ENCODE data around the gene OR2V2. TPM values are rescaled to one million over a fixed set of nuclear protein-coding genes. Genes with fewer than 3 reads are reported as not detected.

The OR2V2 gene
- total RNA-seq, 1 donor from 2014 or later: not detected

DNA sequence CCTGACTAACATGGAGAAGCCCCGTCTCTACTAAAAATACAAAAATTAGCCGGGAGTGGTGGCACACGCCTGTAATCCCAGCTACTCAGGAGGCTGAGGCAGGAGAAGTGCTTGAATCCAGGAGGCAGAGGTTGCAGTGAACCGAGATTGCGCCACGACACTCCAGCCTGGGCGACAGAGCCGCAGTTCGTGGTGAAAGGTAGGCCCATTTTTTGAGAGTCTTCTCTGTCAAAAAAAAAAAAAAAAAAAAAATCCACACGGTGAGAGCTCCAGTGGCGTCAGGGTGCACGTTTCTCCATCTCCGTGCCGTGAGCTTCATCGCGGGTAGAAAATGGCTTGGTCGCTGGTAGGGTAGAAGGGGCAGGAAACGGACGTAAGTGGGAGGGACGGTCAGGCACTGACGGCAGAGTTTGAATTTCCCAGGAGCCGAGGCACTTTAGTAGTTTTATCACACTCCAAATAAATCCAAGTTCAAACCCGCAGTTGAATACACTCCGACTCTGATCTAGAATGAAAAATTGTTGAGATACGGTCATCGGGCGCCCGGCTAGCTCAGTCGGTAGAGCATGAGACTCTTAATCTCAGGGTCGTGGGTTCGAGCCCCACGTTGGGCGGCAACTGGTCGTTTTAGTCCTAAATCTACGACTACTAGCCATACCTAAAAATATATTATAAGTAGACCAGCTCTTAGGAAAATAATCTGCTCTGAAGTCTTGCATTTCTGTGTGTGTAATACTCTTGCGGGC, 60.0 kb downstream of the OR2V2 start:
- peak; percentile 93 for DNase-seq

DNA sequence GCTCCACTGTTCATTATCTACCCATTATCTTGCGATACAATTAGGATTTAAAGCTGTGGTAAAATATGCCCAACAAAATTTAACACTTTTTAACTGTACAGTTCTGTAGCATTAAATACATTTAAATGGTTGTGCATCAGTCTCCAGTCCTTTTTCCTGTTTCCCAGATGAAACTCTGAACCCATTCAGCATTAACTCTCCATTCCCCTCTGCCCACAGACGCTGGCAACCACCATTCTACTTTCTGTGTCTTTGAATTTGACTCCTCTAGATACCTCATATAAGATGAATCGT, 60.5 kb downstream of the OR2V2 start:
- DNase-seq: no peak

Other genes with a start within 250 kb of the OR2V2 start
- gene BTNL8, start 248.4 kb upstream of the OR2V2 start, total RNA-seq: not detected
- not detected for gene BTNL3, start 158.7 kb upstream of the OR2V2 start, total RNA-seq
- 5.8 TPM for gene BTNL9, start 107.3 kb upstream of the OR2V2 start, total RNA-seq
- gene OR2V1, start 16.4 kb upstream of the OR2V2 start, total RNA-seq: not detected
- 21.7 TPM for gene TRIM7, start 57.6 kb downstream of the OR2V2 start, total RNA-seq
- gene TRIM41, start 75.7 kb downstream of the OR2V2 start, total RNA-seq: 20.9 TPM
- gene RACK1, start 96.3 kb downstream of the OR2V2 start, total RNA-seq: 2,469 TPM
- gene TRIM52, start 113.6 kb downstream of the OR2V2 start, total RNA-seq: 8.0 TPM
- not detected for gene OR4F3, start 219.7 kb downstream of the OR2V2 start, total RNA-seq

All from tongue (tissue), 2 donors.